KOPT-K1 (cell line): Measurements from ENCODE around the gene SPINT1.

Experiments
- H3K27ac ChIP-seq: fragments of 200-600 bp; sonication (generic); 2 replicates; pipeline ENCODE4 v1.5.1; 2016; ENCODE audit warnings: antibody characterized with exemption, mild to moderate bottlenecking, low read depth, low read length; ENCODE audit not compliant: poor library complexity, severe bottlenecking
- H3K36me3 ChIP-seq: fragments of 200-600 bp; sonication (generic); 2 replicates; pipeline ENCODE4 v1.5.1; 2017; ENCODE audit warnings: antibody characterized with exemption, mild to moderate bottlenecking, low read length, moderate library complexity; ENCODE audit not compliant: insufficient read depth
- H3K9me3 ChIP-seq: fragments of 200-600 bp; sonication (generic); 2 replicates; pipeline ENCODE4 v1.5.1; 2017; ENCODE audit warnings: antibody characterized with exemption, low read length, mild to moderate bottlenecking; ENCODE audit not compliant: insufficient read depth, poor library complexity, severe bottlenecking

Gene SPINT1

DNA sequence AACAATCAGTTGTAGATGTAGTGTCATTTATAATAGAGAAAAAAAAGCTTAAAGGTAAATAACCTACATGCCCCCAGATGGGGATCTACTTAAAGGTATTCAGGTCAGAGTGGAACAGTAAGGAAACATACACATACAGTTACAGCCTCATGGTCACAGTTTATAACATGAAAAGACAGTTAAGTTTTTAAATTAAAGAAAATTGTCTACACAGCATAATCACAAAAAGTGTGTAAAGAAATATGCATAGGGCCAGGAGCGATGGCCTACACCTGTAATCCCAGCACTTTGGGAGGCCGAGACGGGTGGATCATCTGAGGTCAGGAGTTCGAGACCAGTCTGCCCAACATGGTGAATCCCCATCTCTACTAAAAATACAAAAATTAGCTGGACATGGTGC, 23.4 kb downstream of the SPINT1 start:
- no peaks in the 10 kb centered on the region for H3K36me3 ChIP-seq
- H3K9me3 ChIP-seq = no peaks in the 10 kb centered on the region
- H3K27ac ChIP-seq = no peak overlapping the region

DNA sequence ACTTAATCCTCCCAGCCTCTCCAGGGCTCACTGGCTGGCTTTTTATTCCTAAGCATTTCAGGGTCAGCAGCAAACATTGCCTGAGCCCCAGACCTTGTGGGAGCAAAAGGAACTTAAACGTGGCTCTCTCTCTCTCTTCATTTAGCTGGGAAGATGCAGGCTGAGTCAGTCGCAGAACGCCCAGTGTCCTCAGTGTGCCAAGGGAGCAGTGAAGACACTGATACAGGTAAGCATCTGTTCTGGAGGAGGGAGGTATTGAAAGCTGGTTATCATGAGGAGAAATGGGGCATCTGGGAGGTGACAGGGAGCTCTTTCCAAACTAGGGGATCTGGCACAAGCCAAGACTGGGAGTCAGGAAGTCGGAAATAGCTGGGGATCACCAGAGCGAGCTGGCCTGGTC, 25.8 kb downstream of the SPINT1 start:
- Histone ChIP-seq H3K9me3 (no peaks in the 10 kb centered on the region), H3K36me3 (no peaks in the 10 kb centered on the region), H3K27ac (no peak overlapping the region)

DNA sequence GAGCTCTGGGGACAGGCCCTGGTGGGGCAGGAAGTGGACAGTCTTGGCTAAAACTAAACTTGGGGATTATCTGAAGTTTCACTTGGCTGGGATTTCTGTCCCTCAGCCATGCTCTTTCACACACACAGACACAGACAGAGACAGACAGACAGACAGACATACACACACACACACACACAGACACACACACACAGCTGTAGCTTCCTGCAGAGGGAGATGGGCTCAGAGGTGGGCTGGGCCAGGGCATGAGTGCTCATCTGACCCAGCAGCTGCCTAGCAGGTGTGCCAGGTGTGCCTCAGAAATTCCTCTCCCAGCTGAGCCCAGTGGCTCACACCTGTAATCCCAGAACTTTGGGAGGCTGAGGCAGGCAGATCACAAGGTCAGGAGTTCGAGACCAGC, 26.9 kb downstream of the SPINT1 start:
- no peaks in the 10 kb centered on the region for H3K36me3 ChIP-seq
- no peak overlapping the region for H3K27ac ChIP-seq
- H3K9me3 ChIP-seq = no peaks in the 10 kb centered on the region

DNA sequence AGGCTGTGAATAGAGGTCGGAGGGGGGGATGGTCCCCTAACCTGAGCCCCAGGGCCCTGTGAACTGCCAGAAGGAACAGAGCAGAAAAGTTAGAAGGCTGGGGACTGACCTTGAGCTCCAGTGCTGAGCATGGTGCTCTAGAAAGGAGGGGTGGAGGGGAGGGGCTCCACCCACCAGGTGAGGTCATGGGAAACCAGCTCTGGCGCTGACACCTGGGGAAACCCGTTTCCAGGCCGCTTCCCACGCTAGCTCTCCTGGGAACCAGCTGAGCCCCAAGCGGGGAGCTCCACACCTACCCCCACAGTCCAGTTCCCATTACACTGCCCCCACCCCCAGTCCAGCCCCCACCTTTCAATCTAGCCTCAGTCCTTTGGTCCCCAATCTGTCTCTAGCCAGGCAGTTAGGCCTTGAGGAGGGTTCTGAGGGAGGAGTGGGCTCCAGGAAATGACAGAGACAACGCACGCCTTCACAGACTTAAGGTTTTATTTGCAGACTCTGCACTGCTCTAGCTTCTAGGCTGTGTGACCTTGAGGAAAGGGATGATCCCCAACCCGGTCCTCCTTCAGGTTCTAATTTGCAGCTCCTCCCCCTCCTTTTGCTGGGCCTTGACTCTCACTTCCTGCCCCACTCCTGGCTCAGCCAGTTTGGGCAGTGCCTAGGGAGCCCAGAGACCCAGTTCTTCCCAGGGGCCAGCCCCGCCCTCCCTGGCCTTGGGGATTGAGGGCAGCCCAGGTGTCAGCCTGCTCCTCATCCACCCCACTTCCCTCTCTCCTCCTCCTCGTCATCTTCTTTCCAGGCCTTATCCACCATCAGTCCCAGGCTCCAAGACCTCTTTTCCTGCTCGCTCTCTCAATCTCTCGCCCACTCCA, 28.1 kb downstream of the SPINT1 start:
- Histone ChIP-seq H3K36me3 (no peaks in the 10 kb centered on the region), H3K9me3 (no peaks in the 10 kb centered on the region), H3K27ac (no peak overlapping the region)

DNA sequence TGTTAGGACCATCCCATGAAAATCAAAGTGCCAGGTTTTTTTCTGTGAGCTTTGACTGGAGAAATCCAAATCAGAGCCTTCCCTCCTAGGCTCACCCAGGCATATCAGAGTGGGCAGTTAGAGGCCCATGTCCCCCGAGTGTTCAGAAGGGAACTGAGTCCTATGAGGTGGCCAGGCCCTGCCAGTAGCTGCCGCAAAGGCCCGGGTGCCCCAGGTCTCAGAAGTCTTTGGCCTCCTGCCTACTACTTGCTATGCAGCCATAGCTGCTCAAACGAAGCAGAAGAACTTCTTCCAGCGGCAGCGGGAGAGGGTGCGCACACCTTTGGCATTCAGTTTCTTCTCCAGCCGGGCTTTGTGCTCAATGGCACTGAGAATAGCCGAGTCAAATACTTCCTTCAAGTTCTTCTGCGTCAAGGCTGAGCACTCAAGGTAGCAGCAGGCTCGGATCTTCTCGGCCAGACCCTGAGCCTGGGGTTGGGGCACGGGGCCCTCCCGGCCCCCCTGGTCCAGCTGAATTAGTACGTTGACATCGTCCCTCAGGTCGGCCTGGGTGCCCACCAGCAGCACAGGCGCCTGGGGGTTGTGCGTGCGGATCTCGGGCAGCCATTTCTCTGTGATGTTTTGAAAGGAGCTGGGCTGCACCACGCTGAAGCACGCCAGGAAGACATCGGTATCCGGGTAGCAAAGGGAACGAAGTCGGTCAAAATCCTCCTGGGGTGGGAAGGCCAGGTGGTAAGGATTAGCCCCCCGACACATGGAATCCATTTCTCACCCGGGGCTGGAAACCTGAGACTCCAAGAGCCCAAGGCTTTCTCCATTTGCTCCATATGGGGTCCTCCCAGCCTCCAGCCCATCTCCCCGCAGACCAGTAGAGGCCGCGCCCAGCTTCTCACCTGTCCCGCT, 29.2 kb downstream of the SPINT1 start:
- Histone ChIP-seq H3K27ac (no peak overlapping the region), H3K9me3 (no peaks in the 10 kb centered on the region), H3K36me3 (no peaks in the 10 kb centered on the region)

DNA sequence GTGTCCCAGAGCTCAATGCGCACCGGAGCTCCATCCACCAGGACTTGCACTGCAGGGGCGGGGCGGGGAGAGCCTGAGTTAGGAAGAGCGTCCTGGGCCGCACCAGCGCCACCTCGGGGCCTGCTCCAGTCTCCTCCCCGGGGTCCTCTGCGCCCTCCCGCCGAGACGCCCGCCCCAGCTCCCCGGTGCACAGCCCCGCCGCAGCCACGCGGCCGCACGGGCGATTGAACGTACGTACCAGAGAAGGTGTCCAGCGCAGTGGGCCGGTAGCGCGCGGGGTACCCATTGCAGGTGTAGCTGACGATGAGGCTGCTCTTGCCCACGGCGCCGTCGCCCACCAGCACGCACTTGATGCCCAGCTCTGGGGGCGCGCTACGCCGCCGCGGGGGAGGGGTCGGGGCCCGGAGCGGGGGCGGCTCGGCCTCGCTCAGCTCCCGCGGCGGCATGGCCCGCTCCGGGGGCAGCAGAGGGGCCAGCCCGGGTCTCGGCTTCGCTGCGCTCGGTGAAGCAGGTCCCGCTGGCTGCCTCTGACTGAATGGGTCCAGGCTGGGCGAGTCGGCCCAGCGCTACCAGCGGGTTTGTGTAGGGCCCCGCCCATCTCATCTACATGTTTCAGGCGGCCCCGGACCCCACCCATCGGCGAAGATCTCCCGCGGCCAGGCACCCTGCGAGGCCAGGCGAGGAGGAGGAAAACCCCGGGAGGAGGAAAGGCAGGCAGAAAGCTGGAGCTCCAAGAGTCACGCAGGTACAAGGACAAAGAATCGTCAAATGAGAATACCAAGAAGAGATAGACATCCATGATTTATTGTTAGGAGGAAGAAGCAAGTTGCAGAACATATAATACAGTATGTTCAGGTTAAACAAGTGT, 30.1 kb downstream of the SPINT1 start, which contains the start of gene RHOV:
Gene RHOV, minus strand, starts transcription at position 541 of the 868 bp plus-strand sequence. Its CDS starts 95 bp downstream, at position 446.
- Histone ChIP-seq H3K9me3 (no peaks in the 10 kb centered on the region), H3K27ac (peak within 1 kb of the TSS; percentile 14)

DNA sequence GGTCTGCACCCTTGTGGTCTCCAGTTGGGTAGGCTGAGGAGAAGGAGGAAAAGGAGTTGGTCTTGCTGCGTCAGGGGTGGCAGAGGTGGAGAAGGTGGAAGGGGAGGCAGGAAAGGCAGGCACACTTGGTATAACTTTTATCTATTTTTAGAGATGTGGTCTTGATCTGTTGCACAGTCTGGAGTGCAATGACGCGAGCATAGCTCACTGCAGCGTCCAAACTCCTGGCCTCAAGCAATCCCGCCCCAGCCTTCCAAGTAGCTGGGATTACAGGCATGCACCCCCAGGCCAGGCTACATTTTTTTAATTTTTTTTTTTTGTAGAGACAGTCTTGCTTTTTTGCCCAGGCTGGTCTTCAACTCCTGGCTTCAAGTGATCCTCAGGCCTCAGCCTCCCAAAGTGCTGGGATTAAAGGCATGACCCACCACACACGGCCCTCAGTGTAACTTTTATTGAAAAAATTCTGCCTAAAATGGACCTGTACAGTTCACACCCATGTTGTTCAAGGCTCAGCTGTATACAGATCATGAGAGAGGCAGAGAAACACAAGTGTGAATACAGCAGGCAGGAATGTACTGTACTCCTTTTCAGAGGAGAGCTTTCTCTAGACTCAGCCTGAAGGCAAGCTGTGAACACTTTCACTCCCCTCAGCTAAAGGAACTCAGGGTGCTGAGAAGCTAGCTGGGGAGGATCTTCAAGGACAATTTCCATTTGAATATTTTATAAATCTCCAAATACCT, 32.3 kb downstream of the SPINT1 start:
- no peaks in the 10 kb centered on the region for H3K9me3 ChIP-seq
- no peak overlapping the region for H3K27ac ChIP-seq
- H3K36me3 ChIP-seq = no peaks in the 10 kb centered on the region

More for the DNA sequence above, 30.1 kb downstream of the SPINT1 start, which contains the start of gene RHOV:
- no peaks in the 10 kb centered on the region for H3K36me3 ChIP-seq

DNA sequence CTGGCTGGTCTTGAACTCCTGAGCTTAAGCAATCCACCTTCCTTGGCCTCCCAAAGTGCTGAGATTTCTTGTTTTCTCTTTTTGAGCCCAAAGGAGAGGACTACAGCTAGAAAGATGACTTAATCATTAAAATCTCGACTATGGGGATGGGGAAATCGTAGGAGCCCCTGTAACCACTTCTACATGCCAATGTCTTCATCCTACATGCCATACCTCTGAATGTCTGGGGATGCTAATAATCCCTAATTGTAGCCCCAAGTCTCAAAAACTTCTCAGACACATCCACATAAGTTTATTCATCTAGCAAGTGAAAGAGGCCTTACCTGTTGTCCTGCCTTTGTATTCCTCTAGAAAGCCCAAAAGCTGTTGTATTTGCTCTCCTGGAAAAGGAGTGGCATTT, 33.8 kb downstream of the SPINT1 start:
- H3K9me3 ChIP-seq = no peaks in the 10 kb centered on the region
- H3K27ac ChIP-seq = no peak overlapping the region
- no peaks in the 10 kb centered on the region for H3K36me3 ChIP-seq

DNA sequence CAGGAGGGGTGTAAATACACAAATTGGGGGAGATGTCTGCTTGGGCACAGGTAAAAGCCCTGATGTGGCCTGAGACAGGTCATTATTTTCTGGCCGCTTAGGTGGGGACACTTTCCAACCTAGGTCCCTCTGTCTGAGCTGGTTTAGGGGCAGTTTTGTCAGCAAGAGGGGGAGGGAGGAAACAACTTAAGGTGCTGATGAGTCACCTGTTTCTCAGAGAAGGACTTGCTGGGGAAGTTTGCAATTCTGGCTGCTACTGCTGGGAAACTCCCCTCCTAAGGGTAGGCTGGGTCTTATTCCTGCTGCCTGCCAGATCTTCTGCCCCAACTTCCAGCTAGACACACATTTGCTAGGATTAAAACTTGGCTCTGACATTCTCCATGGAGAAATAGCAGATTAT, 34.9 kb downstream of the SPINT1 start:
- no peak overlapping the region for H3K27ac ChIP-seq
- no peaks in the 10 kb centered on the region for H3K9me3 ChIP-seq

DNA sequence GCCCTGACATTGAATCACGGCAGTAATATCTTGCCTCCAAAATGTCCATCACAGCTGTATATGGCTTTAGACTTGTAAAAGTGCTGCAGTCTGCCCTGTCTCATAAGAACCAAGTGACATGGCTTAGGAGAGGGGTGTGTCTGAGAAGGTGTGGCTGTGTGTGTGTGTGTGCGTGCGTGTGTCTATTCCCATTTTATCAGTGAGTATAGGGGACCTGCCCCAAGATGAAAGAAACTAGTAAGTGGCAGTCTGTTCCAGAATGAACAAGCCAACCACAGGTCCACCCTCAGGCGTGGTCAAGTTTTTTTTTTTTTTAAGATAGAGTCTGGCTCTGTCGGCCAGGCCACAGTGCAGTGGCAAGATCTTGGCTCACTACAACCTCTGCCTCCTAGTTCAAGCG, 35.8 kb downstream of the SPINT1 start:
- Histone ChIP-seq H3K27ac (no peak overlapping the region), H3K36me3 (no peaks in the 10 kb centered on the region), H3K9me3 (no peaks in the 10 kb centered on the region)

More for the DNA sequence above, 34.9 kb downstream of the SPINT1 start:
- no peaks in the 10 kb centered on the region for H3K36me3 ChIP-seq

DNA sequence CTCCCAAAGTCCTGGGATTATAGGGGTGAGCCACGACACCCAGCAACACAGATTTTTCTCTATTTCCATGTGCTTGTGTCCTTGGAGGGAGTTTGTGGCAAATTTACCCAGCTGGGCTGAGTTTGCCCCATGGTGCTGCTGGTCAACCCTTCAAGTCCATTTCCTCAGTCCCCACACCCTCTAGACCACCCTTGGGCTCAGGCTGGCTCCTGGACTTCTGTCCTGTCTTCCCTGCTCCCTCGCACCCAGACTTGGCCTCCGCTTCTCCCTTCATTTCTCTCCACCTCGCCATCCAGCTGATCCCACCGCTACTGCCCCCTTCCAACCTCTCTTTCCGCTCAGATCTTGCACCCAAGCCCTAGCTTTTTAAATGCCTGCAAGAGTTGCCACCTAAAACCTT, 37.5 kb downstream of the SPINT1 start:
- Histone ChIP-seq H3K9me3 (no peaks in the 10 kb centered on the region), H3K27ac (no peak overlapping the region), H3K36me3 (no peaks in the 10 kb centered on the region)

DNA sequence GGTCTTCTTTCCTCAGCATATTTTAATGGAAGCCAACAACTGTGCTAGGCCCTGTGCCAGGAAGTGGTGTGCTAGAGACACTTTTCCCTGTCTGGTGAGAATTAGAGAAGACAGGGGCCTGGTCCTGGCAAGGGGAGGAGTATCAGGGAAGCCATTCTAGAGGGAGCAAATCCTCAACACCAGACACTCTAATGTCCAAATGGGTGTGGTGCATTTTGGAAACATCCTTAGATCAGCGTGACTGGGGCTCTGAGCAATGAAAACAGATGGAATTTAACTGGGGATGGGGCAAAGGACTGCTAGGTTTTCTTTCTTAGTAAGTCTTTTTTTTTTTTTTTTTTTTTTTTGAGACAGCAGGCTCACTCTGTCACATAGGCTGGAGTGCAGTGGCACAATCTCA, 42.7 kb downstream of the SPINT1 start:
- Histone ChIP-seq H3K9me3 (no peaks in the 10 kb centered on the region), H3K36me3 (no peaks in the 10 kb centered on the region), H3K27ac (no peak overlapping the region)

DNA sequence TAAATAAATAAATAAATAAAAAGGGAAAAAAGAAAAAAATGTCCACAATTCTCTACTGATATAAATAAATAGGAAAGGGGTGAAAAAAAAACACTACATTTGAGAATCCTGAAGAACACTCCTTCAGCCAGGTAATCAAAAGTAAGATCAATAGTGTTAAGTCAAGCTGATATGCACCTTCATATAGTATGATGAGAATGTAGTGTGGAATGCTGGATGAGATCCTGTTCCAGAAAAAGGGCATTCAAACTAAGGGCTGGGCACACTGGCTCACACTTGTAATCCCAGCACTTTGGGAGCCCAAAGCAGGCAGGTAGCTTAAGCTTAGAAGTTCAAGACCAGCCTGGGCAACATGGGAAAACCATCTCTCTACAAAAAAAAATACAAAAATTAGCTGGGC, 45.3 kb downstream of the SPINT1 start:
- H3K27ac ChIP-seq = no peak overlapping the region
- no peaks in the 10 kb centered on the region for H3K9me3 ChIP-seq

DNA sequence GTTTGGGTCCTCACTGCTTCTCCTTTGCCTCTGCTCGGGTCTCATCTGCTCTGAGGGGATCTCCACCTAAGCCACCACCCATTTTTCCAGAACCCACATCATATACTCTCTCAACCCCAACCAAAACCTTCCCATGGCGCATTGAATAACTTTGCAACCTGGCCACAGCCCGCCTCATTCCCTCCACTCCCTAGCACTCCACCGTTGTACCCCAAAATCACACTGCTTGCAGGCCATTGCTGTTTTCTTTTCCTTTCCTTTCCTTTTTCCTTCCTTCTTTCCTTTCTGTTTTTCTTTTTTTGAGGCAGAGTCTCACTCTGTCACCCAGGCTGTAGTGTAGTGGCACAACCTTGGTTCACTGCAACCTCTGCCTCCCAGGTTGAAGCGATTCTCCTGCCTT, 47.3 kb downstream of the SPINT1 start:
- H3K36me3 ChIP-seq = peaks cover 5% of the 10 kb centered on the region
- no peak overlapping the region for H3K27ac ChIP-seq
- H3K9me3 ChIP-seq = no peaks in the 10 kb centered on the region

More for the DNA sequence above, 45.3 kb downstream of the SPINT1 start:
- H3K36me3 ChIP-seq = no peaks in the 10 kb centered on the region
